Heart right ventricle (tissue), 16 donors: ENCODE results near the gene PDIK1L. TPM values are rescaled to one million over a fixed set of nuclear protein-coding genes. Genes with fewer than 3 reads are reported as not detected.
"Not testable (repeated sequence)": the region's sequence is repeated elsewhere in the genome, so short reads cannot be mapped to it uniquely, and the experiment has no call there.

Experiments used
- ATAC-seq, 8 donors: fragments of 200-7000 bp; cut with Tn5 transposase; one replicate each; pipeline ENCODE4 v1.9.1; 2020; ENCODE audit warnings: mild to moderate bottlenecking in 8 of 8, moderate library complexity in 8 of 8, moderate number of reproducible peaks in 1 of 8
- DNase-seq, 2 donors: peaks; one replicate each; pipeline ENCODE4 v3.0.0-alpha.2; 2020
- H3K27ac ChIP-seq, 10 donors: fragments of 200-600 bp; sonication (generic) in 2 of 10; one replicate each; pipeline versions ENCODE4 v1.5.0 to v1.8.0; 2020 to 2022; ENCODE audit warnings: mild to moderate bottlenecking in 3 of 10
- H3K27me3 ChIP-seq, 7 donors: fragments of 200-600 bp; one replicate each; pipeline ENCODE4 v1.8.0; 2021 to 2022; ENCODE audit warnings: mild to moderate bottlenecking in 2 of 7
- H3K36me3 ChIP-seq, 9 donors: fragments of 200-600 bp; sonication (generic) in 1 of 9; one replicate each; pipeline versions ENCODE4 v1.5.0 to v1.8.0; 2020 to 2022; ENCODE audit warnings: mild to moderate bottlenecking in 2 of 9
- H3K4me1 ChIP-seq, 9 donors: fragments of 200-600 bp; sonication (generic) in 1 of 9; one replicate each; pipeline versions ENCODE4 v1.5.0 to v1.8.0; 2020 to 2022; ENCODE audit warnings: mild to moderate bottlenecking in 4 of 9
- H3K4me3 ChIP-seq, 10 donors: fragments of 200-600 bp; sonication (generic) in 2 of 10; one replicate each; pipeline versions ENCODE4 v1.5.0 to v1.8.0; 2020 to 2022; ENCODE audit warnings: mild to moderate bottlenecking in 7 of 10, moderate library complexity in 2 of 10
- H3K9me3 ChIP-seq, 11 donors: fragments of 200-600 bp in 10 of 11; sonication (generic) in 2 of 11; one replicate each; pipeline versions ENCODE4 v1.5.0 to v1.8.0; 2013 to 2022; ENCODE audit warnings: mild to moderate bottlenecking in 2 of 11, control low read depth in 1 of 11, moderate library complexity in 1 of 11
- CTCF ChIP-seq, 9 donors: fragments of 200-600 bp; sonication (generic) in 2 of 9; IDR thresholded peaks; one replicate each; pipeline versions ENCODE4 v1.5.0 to v1.8.0; 2021 to 2022; ENCODE audit warnings: antibody characterized with exemption in 9 of 9, mild to moderate bottlenecking in 5 of 9, moderate library complexity in 1 of 9
- WGBS, 2 donors: extraction: QIAGEN DNeasy Blood & Tissue Kit; methylation state at CpG; one replicate each; pipeline ENCODE4 v1.1.7; 2013; ENCODE audit warnings: inconsistent platforms in 1 of 2; 5-methylcytosine and 5-hydroxymethylcytosine counted together
- intact Hi-C, 10 donors: fragments of 100-400 bp; cut with DNase I; formaldehyde crosslinking; loops; one replicate each; pipeline versions ENCODE4 v1.11.1 to v1.14.2; 2022
- polyA plus RNA-seq, 2 donors: library from polyadenylated mRNA; stranded (reverse); fragments of 200-250 nt; gene quantifications; one replicate each; pipeline ENCODE4 v1.2.3, GENCODE V29; 2013
- total RNA-seq, 10 donors: library from RNA; stranded (reverse); fragmentation: NEBNext Ultra II Directional in 3 of 10; extraction: Animal tissue kit (Norgen Biotek cat#: 25700) in 3 of 10; gene quantifications; one replicate each; pipeline versions ENCODE4 v1.2.1 to v1.2.4, GENCODE V29; 2021 to 2023
- donor health status: Arrhythmogenic right ventricular cardiomyopathy.
- donor health status: ischemic (EF 13 %, LVEDD 7.1; RV severe dilation, severe dysfunction).
- donor health status: healthy with polysubstance abuse.
- donor health status: DM: no; HTN: yes; CAD: no.
- donor health status: DM: no; HTN: no; CAD: no.
- donor health status: ischemic (EF 25% LVEDD 6.9; RV normal size, moderate dysfunction).
- donor health status: ischemic (EF 25% LVEDD 5.7; RV mildly dilated, moderate dysfunction).
- donor health status: healthy.
- donor health status: DM: yes; HTN: yes; CAD: no.
- donor health status: Ischemic cardiomyopathy.
- donor health status: ischemic (EF 35%, LVEDD 5.7; RV mildly dilated, moderate dysfunction).
- donor health status: nonischemic (EF 11% LVEDD 7.7; RV severe dilation, severe dysfunction).
- donor health status: DM: yes; HTN: yes; CAD: no.
- donor health status: PGD.
- donor health status: ischemic (EF 29% LVEDD 5.4; RV normal size, mild dysfunction).
- donor health status: nonischemic (EF 23%, LVEDD 6.1; RV moderate dilation, normal function).

The PDIK1L gene
- total and polyA plus RNA-seq, 12 donors: 1.6 to 8.3 (median 5.3) TPM

- not testable (repeated sequence) for H3K9me3 ChIP-seq, H3K27ac ChIP-seq, H3K27me3 ChIP-seq, ATAC-seq, H3K4me3 ChIP-seq, DNase-seq, H3K36me3 ChIP-seq
- 36 to 40% methylated on average over 5 of the region's 5 CpGs for WGBS, 2 donors
- intact Hi-C loops: loop anchor here (1.0 to 10.0 kb wide), 15 partner anchors 40 to 310 kb away; partner anchors contain the start of genes CEP85 (in 5 of the 10), LIN28A (in 2 of the 10), C1orf232 (in 1 of the 10) and ZNF593 (in 1 of the 10)
- peak in 1 of 9 donors; percentile 3 for TF ChIP-seq CTCF (IDR thresholded peaks at IDR 0.05)
- peaks cover 0 to 21% (median 9%) of the 10 kb centered on the region in 9 donors for H3K4me1 ChIP-seq
Measured at GRCh38 chr1:26105226-26105548, 6.4 kb upstream of the PDIK1L start.

GRCh38 chr1:26109229-26110164 is 2.1 kb upstream of the PDIK1L start:
- peak overlapping the region in 1 of 10 donors; percentile 100 for H3K4me3 ChIP-seq
- no peak for TF ChIP-seq CTCF (IDR thresholded peaks at IDR 0.05)
- peaks cover 6 to 42% (median 35%) of the 10 kb centered on the region in 9 donors for H3K4me1 ChIP-seq
- no peaks in the 10 kb centered on the region for H3K9me3 ChIP-seq
- H3K27ac ChIP-seq: peak overlapping the region in 1 of 10 donors; percentile 94
- intact Hi-C loops: loop anchor here (2.0 to 10.0 kb wide), 13 partner anchors 38 to 305 kb away; partner anchors contain the start of genes CEP85 (in 4 of the 10), C1orf232 (in 2 of the 10), LIN28A (in 2 of the 10) and ZNF593 (in 2 of the 10)
- ATAC-seq: no peak
- WGBS, 2 donors: 89 to 94% methylated on average over 5 of the region's 5 CpGs
- peaks cover 0 to 5% (median 0%) of the 10 kb centered on the region in 9 donors for H3K36me3 ChIP-seq
- no peak for DNase-seq
- no peaks in the 10 kb centered on the region for H3K27me3 ChIP-seq

GRCh38 chr1:26110731-26111529 is 694 bp upstream of the PDIK1L start:
- peaks cover 0 to 19% (median 7%) of the 10 kb centered on the region in 9 donors for H3K36me3 ChIP-seq
- DNase-seq: peak; percentile 73 to 79
- peak overlapping the region; percentile 79 to 100 (median 96) for H3K4me3 ChIP-seq
- no peaks in the 10 kb centered on the region for H3K9me3 ChIP-seq
- H3K4me1 ChIP-seq: peaks cover 6 to 44% (median 34%) of the 10 kb centered on the region in 9 donors
- intact Hi-C loops: loop anchor here in 6 of 10 donors (1.0 to 10.0 kb wide), 7 partner anchors 36 to 124 kb away; partner anchors contain the start of genes C1orf232 (in 1 of the 6), CEP85 (in 1 of the 6), FAM110D (in 1 of the 6) and ZNF593 (in 1 of the 6)
- WGBS, 2 donors: 0% methylated on average over 68 to 85 of the region's 85 CpGs
- H3K27ac ChIP-seq: peak overlapping the region; percentile 80 to 100 (median 97)
- ATAC-seq: peak; percentile 61 to 73 (median 68)
- TF ChIP-seq CTCF (IDR thresholded peaks at IDR 0.05): peak in 1 of 9 donors; percentile 14
- no peaks in the 10 kb centered on the region for H3K27me3 ChIP-seq
